ENCODE results near the gene NRG3. TPM values are rescaled to one million over a fixed set of nuclear protein-coding genes. Genes with fewer than 3 reads are reported as not detected.

The NRG3 gene
- total and polyA plus RNA-seq, 5 experiments from 2014 or later, result not detected

DNA sequence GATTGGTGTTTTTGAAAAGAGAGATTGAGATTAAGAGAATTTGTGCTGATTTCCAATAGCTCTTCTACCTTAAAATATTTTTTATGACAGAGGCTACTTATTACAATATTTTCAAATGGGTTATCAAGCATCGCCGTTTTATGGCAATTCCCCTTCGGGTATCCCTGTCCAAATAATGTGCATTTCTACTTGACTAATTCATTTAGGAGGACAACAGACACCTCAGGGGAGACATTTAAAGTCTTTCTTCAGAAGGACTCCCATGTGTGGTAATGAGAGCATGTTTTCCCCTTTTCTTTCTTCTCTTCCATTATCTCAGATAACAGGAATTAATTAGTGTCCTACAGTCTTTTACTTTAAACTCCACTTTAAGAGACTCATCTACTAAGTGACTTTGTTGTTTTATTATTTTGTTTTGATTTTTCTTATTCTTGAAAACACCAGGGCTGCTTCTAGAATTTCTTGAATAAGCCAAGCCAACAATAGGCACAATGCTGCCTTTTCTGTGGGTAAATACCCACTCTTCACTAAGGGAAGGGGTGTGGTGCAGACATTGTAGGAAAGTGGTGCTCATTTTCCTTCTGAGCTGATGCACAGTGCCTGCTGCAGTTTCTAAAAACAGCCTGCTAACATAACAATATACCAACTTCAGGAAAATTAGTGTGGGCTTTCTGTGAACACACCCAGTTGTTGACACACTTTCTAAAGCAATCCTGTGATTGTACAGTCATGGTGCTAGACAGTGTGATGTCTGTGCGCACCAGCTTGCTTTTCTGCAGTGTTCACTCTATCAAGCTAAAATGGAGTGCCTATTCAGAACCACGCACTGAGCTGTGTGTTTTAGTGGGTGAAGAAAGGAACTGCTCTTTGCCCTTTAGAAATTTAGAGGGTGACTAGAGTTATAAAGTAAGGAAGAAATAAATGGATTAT lies 597.7 kb downstream of the NRG3 start:
- Mint-ChIP-seq H3K4me3 (no peak overlapping the region), H3K27me3 (no peaks in the 10 kb centered on the region), H3K9me3 (peaks cover 0 to 25% (median 6%) of the 10 kb centered on the region in 9 donors), H3K4me1 (no peaks in the 10 kb centered on the region), H3K27ac (no peak overlapping the region), H3K36me3 (no peaks in the 10 kb centered on the region)
- POLR2A ChIA-PET, result no interaction called here
- DNase-seq (no peak), ATAC-seq (no peak)

DNA sequence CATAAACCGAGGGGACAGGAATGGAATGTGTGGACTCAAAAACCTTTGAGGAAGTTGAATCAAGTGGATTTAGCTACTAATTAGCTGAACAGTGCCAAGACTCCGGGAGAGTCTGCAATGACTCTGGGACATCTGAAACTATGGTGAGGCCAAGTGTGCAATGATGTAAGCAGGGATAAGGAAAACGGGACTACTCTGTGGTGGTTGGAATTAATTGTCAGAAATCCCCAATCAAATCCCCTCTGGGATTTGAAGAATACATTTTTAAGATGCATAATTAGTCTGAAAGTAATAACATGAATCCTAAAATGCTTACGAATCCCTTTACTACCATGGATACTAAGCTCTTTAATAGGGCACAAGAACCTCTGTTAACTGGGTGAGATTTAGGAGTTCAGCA lies 602.8 kb downstream of the NRG3 start:
- H3K4me1 Mint-ChIP-seq, result no peaks in the 10 kb centered on the region
- peaks cover 0 to 38% (median 6%) of the 10 kb centered on the region in 9 donors for H3K9me3 Mint-ChIP-seq
- ATAC-seq (no peak), DNase-seq (no peak)
- H3K4me3 Mint-ChIP-seq, result no peak overlapping the region
- H3K27me3 Mint-ChIP-seq, result no peaks in the 10 kb centered on the region
- no peaks in the 10 kb centered on the region for H3K36me3 Mint-ChIP-seq
- no peak overlapping the region for H3K27ac Mint-ChIP-seq
- POLR2A ChIA-PET, result no interaction called here

DNA sequence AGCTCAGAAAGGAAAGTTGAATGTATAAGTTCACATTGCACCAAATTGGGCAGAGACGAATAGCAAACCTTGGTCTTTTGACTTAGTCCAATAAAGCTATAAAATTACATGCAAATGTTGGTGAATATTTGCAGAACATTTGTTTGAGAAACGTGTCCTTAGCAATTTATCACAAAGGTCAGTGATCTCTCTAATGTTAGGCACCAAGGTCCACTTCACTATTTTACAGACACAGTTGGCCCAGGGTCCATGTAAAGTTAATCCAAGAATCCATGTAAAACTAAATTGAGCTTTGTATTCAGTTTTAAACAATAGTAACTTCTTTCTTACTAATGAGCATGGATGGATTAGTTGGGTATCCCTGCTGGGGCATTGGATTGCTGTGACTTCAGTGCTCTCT lies 617.7 kb downstream of the NRG3 start:
- Mint-ChIP-seq H3K4me1 (no peaks in the 10 kb centered on the region), H3K27ac (no peak overlapping the region), H3K4me3 (no peak overlapping the region), H3K36me3 (no peaks in the 10 kb centered on the region), H3K9me3 (peaks cover 0 to 33% (median 6%) of the 10 kb centered on the region in 9 donors), H3K27me3 (no peaks in the 10 kb centered on the region)
- no peak for ATAC-seq
- POLR2A ChIA-PET, result no interaction called here
- DNase-seq, result no peak

DNA sequence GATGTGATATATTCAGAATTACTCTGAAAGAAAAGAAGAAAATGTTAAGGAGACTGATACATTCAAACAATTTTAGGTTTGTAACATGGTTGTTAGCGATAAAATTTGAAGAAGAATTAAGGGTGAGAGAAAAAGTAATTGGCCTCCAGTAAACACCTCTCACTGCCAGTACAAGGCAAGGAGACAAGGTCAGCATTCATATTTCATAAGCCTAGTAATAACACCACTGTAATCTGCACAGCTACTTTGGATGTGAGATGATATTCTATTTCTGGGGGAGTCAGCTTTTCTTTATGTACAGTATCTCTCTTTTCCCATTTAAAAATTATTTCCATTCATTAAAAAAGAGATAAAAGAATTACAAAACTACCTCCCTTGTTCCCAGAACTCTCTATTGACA lies 621.1 kb downstream of the NRG3 start:
- Mint-ChIP-seq H3K4me3 (no peak overlapping the region), H3K27ac (no peak overlapping the region), H3K4me1 (no peaks in the 10 kb centered on the region), H3K27me3 (no peaks in the 10 kb centered on the region), H3K9me3 (peaks cover 0 to 28% (median 6%) of the 10 kb centered on the region in 9 donors), H3K36me3 (no peaks in the 10 kb centered on the region)
- DNase-seq (no peak), ATAC-seq (no peak)
- POLR2A ChIA-PET, result no interaction called here

DNA sequence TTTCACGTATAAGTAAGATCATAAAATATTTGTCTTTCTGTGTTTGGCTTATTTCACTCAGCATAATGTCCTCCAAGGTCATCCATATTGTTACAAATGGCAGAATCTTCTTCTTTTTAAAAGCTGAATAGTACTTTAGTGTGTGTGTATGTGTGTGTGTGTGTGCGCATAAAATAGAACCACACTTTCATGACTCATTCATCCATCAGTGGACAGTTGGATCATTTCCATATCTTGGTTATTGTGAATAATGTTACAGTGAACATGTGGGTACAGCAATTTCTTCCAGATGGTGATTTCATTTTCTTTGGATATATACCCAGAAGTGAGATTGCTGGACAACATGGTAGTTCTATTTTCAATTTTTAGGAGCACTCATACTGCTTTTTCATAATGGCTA lies 622.4 kb downstream of the NRG3 start:
- no peaks in the 10 kb centered on the region for H3K4me1 Mint-ChIP-seq
- H3K27me3 Mint-ChIP-seq, result no peaks in the 10 kb centered on the region
- no peaks in the 10 kb centered on the region for H3K36me3 Mint-ChIP-seq
- no peak overlapping the region for H3K4me3 Mint-ChIP-seq
- H3K9me3 Mint-ChIP-seq, result peaks cover 0 to 28% (median 8%) of the 10 kb centered on the region in 9 donors
- ATAC-seq (no peak), DNase-seq (no peak)
- H3K27ac Mint-ChIP-seq, result no peak overlapping the region
- POLR2A ChIA-PET, result no interaction called here

DNA sequence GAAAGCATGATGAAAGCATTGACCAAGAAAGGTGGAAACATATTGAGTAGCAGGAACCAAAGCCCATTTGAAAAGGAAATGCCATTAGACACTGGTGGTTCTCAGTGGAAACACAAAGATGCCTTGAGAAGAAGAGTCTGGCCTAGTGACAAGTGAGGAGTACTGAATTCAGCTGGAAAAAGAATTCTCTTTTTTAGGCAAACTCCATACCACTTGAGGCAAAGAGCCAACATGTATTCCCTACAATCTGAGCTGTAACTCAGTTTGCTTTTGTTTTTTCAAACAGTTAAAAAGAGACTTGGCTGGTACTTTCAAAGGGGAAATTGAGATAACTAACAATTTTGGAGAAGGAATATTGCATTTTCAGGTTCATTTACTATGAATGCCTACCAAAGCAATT lies 624.0 kb downstream of the NRG3 start:
- Mint-ChIP-seq H3K4me1 (no peaks in the 10 kb centered on the region), H3K36me3 (no peaks in the 10 kb centered on the region), H3K4me3 (no peak overlapping the region), H3K27me3 (no peaks in the 10 kb centered on the region), H3K27ac (no peak overlapping the region), H3K9me3 (peaks cover 0 to 28% (median 8%) of the 10 kb centered on the region in 9 donors)
- DNase-seq (no peak), ATAC-seq (no peak)
- POLR2A ChIA-PET, result no interaction called here

DNA sequence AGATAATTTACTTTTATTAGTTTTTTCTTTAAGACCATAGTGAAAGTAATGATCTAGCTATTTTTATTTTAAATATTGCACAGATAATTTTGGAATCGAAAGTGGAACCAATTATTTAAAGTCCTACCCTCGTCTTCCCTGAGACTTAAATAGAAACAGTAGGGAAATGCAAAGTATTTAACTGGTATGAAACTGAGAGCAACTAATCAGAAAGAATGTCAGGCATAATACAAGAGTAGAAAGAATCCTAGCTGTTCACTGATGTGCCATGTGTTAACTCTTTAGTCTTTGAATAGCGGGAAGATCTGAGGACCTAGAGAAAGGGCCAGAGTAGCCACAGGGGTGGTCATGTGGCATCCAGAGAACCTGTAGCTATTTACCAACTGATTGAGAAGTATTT lies 630.0 kb downstream of the NRG3 start:
- Mint-ChIP-seq H3K27ac (no peak overlapping the region), H3K4me1 (no peaks in the 10 kb centered on the region), H3K4me3 (no peak overlapping the region), H3K9me3 (peaks cover 0 to 19% (median 3%) of the 10 kb centered on the region in 9 donors), H3K27me3 (no peaks in the 10 kb centered on the region), H3K36me3 (no peaks in the 10 kb centered on the region)
- POLR2A ChIA-PET, result no interaction called here
- ATAC-seq (no peak), DNase-seq (no peak)

DNA sequence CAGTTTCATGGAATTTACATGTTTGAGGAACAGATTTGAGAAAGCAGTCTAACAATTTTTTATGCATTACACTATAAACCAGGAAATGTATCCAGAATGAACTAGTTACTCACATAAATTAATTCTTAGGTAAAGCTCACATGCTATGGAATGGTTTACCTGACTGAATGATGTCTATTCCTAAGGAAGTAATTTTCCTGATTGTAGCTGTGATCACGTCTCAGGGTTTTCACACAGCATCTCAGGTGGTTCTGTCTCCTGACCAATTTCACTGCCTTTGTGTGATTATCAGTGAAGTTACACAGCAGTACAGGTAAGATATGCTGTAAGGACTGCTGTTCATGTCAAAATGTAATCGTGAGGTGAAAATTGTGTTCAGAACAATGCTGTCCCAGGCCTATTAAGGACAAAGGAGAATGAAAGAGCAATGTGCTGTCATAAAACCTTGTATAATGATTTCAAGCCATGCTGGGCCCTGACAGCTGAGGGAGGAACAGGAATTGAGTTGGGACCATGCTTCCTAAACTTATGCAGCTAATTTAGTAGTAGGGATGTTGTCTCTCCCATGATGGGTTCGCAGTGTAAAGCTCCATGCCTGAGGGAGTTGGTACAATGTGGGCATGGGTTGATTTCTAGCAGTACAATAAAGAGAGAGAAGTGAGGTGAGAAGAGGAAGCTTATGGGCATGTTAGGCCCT lies 631.8 kb downstream of the NRG3 start:
- Mint-ChIP-seq H3K4me3 (no peak overlapping the region), H3K36me3 (no peaks in the 10 kb centered on the region), H3K4me1 (no peaks in the 10 kb centered on the region), H3K27me3 (no peaks in the 10 kb centered on the region), H3K27ac (no peak overlapping the region), H3K9me3 (peaks cover 0 to 26% (median 5%) of the 10 kb centered on the region in 9 donors)
- DNase-seq (no peak), ATAC-seq (no peak)
- POLR2A ChIA-PET, result no interaction called here

DNA sequence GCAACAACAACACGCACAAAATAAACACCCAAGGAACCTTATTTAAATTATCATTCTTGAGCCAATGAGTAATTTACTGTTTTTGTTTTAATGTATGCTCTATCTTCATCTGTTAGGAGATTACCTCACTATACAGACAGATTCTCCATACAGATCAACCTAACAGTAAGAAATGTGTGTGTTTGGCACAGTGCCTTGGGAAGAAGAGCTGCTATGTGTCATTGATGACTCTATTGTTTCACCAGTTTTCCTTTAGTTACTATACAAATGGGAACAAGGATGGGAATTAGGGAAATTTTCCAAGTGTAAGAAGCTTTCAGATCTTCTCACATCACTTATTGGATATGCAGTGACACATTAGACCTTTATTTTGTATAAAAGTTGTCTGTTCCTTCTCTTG lies 640.3 kb downstream of the NRG3 start:
- ATAC-seq, result no peak
- DNase-seq, result no peak
- no peaks in the 10 kb centered on the region for H3K36me3 Mint-ChIP-seq
- POLR2A ChIA-PET, result no interaction called here
- no peak overlapping the region for H3K4me3 Mint-ChIP-seq
- no peaks in the 10 kb centered on the region for H3K27me3 Mint-ChIP-seq
- no peaks in the 10 kb centered on the region for H3K4me1 Mint-ChIP-seq
- H3K9me3 Mint-ChIP-seq, result peaks cover 4 to 26% (median 8%) of the 10 kb centered on the region in 9 donors
- H3K27ac Mint-ChIP-seq, result no peak overlapping the region

DNA sequence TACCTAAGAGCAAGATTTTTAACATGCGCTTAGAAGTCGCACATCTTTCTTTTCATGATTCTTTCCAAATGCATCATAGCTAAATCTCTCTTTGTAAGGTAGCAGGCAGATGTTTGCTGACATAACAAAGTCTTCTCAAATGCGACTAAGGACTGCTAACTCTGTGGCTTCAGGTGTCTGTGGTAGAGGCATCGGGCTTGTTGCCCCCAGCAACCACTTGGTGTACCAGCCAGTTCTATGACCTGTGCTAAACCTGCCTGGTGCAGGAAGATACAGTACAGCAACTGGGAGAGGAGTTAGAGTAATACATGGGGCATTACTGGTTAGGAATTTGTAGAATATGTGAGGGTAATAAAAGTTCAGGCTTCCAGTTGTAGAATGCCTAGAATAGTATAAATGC lies 654.1 kb downstream of the NRG3 start:
- ATAC-seq, result no peak

DNA sequence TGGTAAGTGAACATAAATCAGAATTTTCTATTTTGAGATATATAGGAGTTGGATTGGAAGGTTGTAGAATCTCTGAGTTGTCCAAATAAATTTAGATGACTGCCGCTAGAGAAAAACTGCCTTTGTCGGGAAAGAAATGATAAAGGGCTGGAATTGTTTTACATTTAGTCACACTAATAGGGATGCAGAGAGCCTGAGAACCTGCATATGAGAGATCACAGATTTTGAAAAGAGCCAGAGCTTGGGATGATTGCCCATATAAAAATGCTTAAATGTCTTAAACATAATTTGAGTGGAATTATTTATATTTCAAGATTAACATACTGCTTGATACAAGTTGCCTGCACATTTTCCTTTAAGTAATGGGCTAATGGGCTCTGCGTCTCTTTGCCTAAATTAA lies 660.5 kb downstream of the NRG3 start:
- no peak overlapping the region for H3K4me3 Mint-ChIP-seq
- no peaks in the 10 kb centered on the region for H3K27me3 Mint-ChIP-seq
- no peak for DNase-seq
- POLR2A ChIA-PET, result no interaction called here
- H3K36me3 Mint-ChIP-seq, result no peaks in the 10 kb centered on the region
- peaks cover 0 to 8% (median 5%) of the 10 kb centered on the region in 9 donors for H3K9me3 Mint-ChIP-seq
- ATAC-seq, result no peak
- no peaks in the 10 kb centered on the region for H3K4me1 Mint-ChIP-seq
- H3K27ac Mint-ChIP-seq, result no peak overlapping the region

More for the DNA sequence above, 654.1 kb downstream of the NRG3 start:
- Mint-ChIP-seq H3K27me3 (no peaks in the 10 kb centered on the region), H3K9me3 (peaks cover 0 to 8% (median 0%) of the 10 kb centered on the region in 9 donors), H3K4me1 (no peaks in the 10 kb centered on the region), H3K4me3 (no peak overlapping the region), H3K36me3 (no peaks in the 10 kb centered on the region), H3K27ac (no peak overlapping the region)
- DNase-seq, result no peak
- POLR2A ChIA-PET, result no interaction called here

DNA sequence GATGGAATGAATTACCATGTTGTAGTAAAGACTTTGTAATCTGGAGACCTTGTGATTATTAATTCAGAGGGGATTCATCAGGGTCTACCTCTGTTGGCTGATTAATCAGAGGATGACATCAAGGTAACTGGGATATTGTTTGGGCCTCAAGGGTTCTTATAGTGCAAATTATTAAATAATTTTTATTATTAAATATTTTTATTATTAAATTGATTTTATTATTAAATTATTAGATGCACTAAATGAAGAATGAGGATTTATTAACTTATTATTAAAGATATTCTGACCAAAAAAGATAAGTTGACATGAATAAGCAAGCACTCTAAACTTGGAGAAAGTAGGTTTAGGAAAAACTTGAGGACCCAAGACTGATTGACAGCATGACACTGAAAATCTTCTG lies 661.7 kb downstream of the NRG3 start:
- no peaks in the 10 kb centered on the region for H3K36me3 Mint-ChIP-seq
- no peaks in the 10 kb centered on the region for H3K27me3 Mint-ChIP-seq
- no peak overlapping the region for H3K4me3 Mint-ChIP-seq
- no peak overlapping the region for H3K27ac Mint-ChIP-seq
- ATAC-seq (no peak), DNase-seq (no peak)
- no peaks in the 10 kb centered on the region for H3K4me1 Mint-ChIP-seq
- peaks cover 0 to 11% (median 5%) of the 10 kb centered on the region in 9 donors for H3K9me3 Mint-ChIP-seq
- POLR2A ChIA-PET, result no interaction called here

DNA sequence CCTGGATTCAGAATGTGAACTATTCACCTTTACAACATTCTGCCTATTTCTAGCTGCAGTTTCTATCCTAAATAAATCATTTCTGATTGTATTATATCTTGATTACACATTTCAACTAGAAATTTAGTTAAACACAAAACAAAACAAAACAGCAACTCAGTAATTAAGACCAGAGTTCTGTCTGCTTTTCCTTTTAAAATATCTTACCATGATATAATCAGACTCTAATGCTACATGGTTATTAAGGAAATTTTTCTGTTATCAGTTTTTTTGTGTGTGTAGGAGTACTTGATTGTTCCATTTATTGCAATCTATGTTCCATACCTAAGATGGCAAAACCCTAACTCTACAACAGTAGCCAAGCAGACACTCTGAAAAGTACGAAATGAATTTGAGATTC lies 663.3 kb downstream of the NRG3 start:
- no peak overlapping the region for H3K4me3 Mint-ChIP-seq
- ATAC-seq (no peak), DNase-seq (no peak)
- POLR2A ChIA-PET, result no interaction called here
- H3K27me3 Mint-ChIP-seq, result no peaks in the 10 kb centered on the region
- no peak overlapping the region for H3K27ac Mint-ChIP-seq
- H3K4me1 Mint-ChIP-seq, result no peaks in the 10 kb centered on the region
- H3K9me3 Mint-ChIP-seq, result peaks cover 0 to 16% (median 5%) of the 10 kb centered on the region in 9 donors
- H3K36me3 Mint-ChIP-seq, result no peaks in the 10 kb centered on the region

Data from naive thymus-derived CD8-positive, alpha-beta T cell (primary cell).